Type B pancreatic cell (in vitro differentiated cells): ENCODE measurements around the gene HPSE2. TPM values are rescaled to one million over a fixed set of nuclear protein-coding genes. Genes with fewer than 3 reads are reported as not detected.

Source experiments
- DNase-seq: peaks from one replicate; pipeline ENCODE4 v3.0.0; 2021; ENCODE audit warnings: mixed read lengths; ENCODE audit not compliant: unreplicated experiment; ENCODE audit errors: extremely low spot score
- H3K27ac Mint-ChIP-seq: 2 replicates; pipeline ENCODE4 v1.8.0; 2021; ENCODE audit warnings: mild to moderate bottlenecking, mixed read lengths
- H3K27me3 Mint-ChIP-seq: 2 replicates; pipeline ENCODE4 v1.8.0; 2021; ENCODE audit warnings: mixed read lengths
- H3K36me3 Mint-ChIP-seq: 2 replicates; pipeline ENCODE4 v1.8.0; 2021; ENCODE audit warnings: mixed read lengths
- H3K4me1 Mint-ChIP-seq: one replicate; pipeline ENCODE4 v1.8.0; 2021; ENCODE audit warnings: mixed read lengths; ENCODE audit not compliant: unreplicated experiment
- H3K4me3 Mint-ChIP-seq: 2 replicates; pipeline ENCODE4 v1.8.0; 2021; ENCODE audit warnings: mild to moderate bottlenecking, mixed read lengths
- H3K9me3 Mint-ChIP-seq: 2 replicates; pipeline ENCODE4 v1.8.0; 2021; ENCODE audit warnings: mixed read lengths
- total RNA-seq: library from RNA; stranded (reverse); gene quantifications from 2 replicates; pipeline ENCODE4 v1.2.1, GENCODE V29; 2021; ENCODE audit warnings: low replicate concordance
- TF ChIP-seq, protein P1 (sequence below): fragments of 200-600 bp; sonication (generic); conservative IDR thresholded peaks from 2 replicates; pipeline ENCODE4 v1.5.0; 2021; ENCODE audit warnings: antibody characterized with exemption, mild to moderate bottlenecking

Gene HPSE2
- total RNA-seq, 1 donor from 2014 or later, result 19.8 TPM

- Mint-ChIP-seq H3K27me3 (no peaks in the 10 kb centered on the region), H3K27ac (no peak overlapping the region), H3K4me1 (peaks cover 31% of the 10 kb centered on the region), H3K36me3 (no peaks in the 10 kb centered on the region), H3K4me3 (no peak overlapping the region), H3K9me3 (no peaks in the 10 kb centered on the region)
- TF ChIP-seq, protein P1, sequence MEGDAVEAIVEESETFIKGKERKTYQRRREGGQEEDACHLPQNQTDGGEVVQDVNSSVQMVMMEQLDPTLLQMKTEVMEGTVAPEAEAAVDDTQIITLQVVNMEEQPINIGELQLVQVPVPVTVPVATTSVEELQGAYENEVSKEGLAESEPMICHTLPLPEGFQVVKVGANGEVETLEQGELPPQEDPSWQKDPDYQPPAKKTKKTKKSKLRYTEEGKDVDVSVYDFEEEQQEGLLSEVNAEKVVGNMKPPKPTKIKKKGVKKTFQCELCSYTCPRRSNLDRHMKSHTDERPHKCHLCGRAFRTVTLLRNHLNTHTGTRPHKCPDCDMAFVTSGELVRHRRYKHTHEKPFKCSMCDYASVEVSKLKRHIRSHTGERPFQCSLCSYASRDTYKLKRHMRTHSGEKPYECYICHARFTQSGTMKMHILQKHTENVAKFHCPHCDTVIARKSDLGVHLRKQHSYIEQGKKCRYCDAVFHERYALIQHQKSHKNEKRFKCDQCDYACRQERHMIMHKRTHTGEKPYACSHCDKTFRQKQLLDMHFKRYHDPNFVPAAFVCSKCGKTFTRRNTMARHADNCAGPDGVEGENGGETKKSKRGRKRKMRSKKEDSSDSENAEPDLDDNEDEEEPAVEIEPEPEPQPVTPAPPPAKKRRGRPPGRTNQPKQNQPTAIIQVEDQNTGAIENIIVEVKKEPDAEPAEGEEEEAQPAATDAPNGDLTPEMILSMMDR, result no peak
- DNase-seq, result no peak
These were observed 588.4 kb downstream of the HPSE2 start for GRCh38 chr10:98646998-98647917.

- Mint-ChIP-seq H3K9me3 (no peaks in the 10 kb centered on the region), H3K4me1 (peaks cover 35% of the 10 kb centered on the region), H3K36me3 (no peaks in the 10 kb centered on the region), H3K27ac (no peak overlapping the region), H3K27me3 (no peaks in the 10 kb centered on the region), H3K4me3 (no peak overlapping the region)
- no peak for DNase-seq
- TF ChIP-seq, protein P1, result no peak
These were observed 591.2 kb downstream of the HPSE2 start for GRCh38 chr10:98644466-98644865.

GRCh38 chr10:98642281-98642680 is 593.4 kb downstream of the HPSE2 start:
- TF ChIP-seq, protein P1, result no peak
- Mint-ChIP-seq H3K9me3 (no peaks in the 10 kb centered on the region), H3K27me3 (no peaks in the 10 kb centered on the region), H3K4me1 (peaks cover 32% of the 10 kb centered on the region), H3K4me3 (no peak overlapping the region), H3K36me3 (no peaks in the 10 kb centered on the region), H3K27ac (no peak overlapping the region)
- DNase-seq, result no peak

GRCh38 chr10:98638920-98639319 is 596.7 kb downstream of the HPSE2 start:
- peaks cover 12% of the 10 kb centered on the region for H3K4me1 Mint-ChIP-seq
- no peak overlapping the region for H3K27ac Mint-ChIP-seq
- H3K36me3 Mint-ChIP-seq, result peaks cover 3% of the 10 kb centered on the region
- TF ChIP-seq, protein P1, result no peak
- H3K9me3 Mint-ChIP-seq, result no peaks in the 10 kb centered on the region
- H3K27me3 Mint-ChIP-seq, result peaks cover under 1% of the 10 kb centered on the region
- DNase-seq, result no peak
- no peak overlapping the region for H3K4me3 Mint-ChIP-seq

GRCh38 chr10:98636921-98637329 is 598.7 kb downstream of the HPSE2 start:
- peaks cover 12% of the 10 kb centered on the region for H3K4me1 Mint-ChIP-seq
- TF ChIP-seq, protein P1, result no peak
- H3K4me3 Mint-ChIP-seq, result no peak overlapping the region
- no peak for DNase-seq
- no peak overlapping the region for H3K27ac Mint-ChIP-seq
- H3K27me3 Mint-ChIP-seq, result peaks cover 3% of the 10 kb centered on the region
- H3K9me3 Mint-ChIP-seq, result no peaks in the 10 kb centered on the region
- H3K36me3 Mint-ChIP-seq, result peaks cover 3% of the 10 kb centered on the region
